NCI-H1092 treated with DMSO at 0.1 percent for 48 hours (cell line): Measurements from ENCODE around the gene ASIC2.

Experiments used
- DNase-seq: peaks from one replicate; lab custom pipeline; 2025; lab: John Stamatoyannopoulos, UW

The ASIC2 gene

DNA sequence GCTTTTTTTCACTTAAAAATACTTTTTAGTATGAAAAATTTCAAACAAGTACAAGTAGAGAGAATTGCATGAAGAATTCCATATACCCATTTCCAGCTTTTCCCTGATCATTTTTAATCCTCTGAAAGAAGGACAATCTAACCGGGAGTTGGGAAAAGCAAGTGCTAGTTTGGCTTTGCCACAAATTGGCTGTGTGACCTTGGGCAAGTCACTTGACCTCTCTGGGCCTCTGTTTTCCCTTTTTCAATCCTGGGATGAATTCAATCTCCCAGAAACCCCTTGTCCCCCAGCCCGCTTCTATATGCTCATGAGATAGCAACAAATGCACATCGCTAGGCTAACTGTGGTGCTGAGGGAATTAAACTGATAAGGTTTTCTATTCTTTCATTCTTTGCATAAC, 49.4 kb downstream of the ASIC2 start:
- DNase-seq: no peak

GRCh38 chr17:33242375-33243124, 50.5 kb downstream of the ASIC2 start:
- no peak for DNase-seq

DNA sequence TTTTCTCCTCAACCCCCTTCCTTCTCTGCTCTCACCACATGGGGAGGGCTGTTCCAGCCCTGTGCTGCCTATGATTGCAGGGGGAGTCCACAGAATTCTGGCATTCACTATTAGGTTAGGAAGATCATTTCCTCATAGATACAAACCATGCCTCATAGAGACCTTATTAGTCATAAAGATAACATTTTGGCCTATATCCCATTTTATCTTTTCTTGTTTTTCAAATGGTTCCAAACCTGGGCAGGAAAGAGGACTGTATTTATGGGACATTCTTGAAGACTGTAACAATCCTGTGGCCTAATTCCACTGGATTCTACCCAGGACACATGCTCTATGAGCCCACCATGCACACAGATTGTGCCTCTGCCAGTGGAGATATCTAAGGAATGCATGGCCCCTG, 51.7 kb downstream of the ASIC2 start:
- no peak for DNase-seq

DNA sequence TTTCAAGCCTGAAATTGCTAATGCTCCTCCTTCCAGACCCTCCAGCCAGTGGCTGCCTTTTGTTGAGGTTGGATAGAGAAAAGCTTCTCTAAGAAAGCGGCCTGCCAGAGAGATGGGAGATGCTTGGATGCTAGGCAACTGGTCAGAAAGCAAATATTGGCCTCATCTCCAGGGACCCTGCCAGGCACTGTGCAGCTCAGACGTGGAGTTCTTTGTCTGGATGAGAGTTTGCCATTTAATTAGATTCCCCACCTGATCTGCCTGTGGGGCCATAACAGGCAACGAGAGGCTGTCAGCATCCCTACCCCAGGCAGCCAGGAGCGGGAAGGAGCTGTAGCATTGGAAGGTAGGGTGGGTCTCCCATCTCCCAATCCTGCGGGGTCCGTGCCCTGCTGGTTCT, 52.7 kb downstream of the ASIC2 start:
- DNase-seq: peak; percentile 46

- no peak for DNase-seq
Measured at GRCh38 chr17:33239702-33240101, 53.4 kb downstream of the ASIC2 start.

DNA sequence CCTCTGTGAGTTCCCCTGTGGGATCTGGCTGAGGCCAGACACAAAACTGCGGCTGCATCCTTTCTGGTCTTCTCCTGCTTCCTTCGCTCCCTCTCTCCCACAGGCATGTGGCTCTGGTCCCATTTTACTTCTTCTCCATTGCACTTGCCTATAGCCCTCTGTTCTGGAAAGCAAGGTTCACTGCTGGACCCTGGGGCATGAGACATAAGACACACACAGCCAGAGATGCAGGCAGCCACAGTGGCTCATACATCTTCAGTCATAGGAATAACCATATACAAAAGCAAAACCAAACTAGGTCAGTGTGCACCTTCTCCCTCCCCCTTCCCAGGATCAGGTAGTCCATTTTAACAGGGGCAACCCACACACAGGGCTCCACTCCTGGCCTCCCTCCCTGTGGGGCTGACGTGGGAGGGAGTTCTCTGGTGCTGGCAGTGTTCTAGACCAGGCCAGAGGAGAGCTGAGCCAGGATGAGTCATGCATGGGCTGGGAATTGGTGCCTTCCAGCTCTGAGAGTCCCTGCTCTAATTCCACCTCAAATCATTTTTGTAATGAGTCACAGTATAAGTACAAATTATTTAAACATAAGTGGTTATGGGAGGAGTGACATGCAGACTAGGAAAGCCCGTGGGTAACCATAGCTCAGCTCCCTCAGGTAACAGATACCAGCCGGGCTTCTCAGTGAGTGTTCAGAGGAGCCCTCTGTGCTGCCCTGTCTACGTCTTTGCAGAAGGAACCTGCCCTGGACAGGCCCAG, 58.0 kb downstream of the ASIC2 start:
- no peak for DNase-seq

GRCh38 chr17:33234233-33234632, 58.9 kb downstream of the ASIC2 start:
- DNase-seq: no peak

GRCh38 chr17:33233811-33234177, 59.3 kb downstream of the ASIC2 start:
- DNase-seq: no peak

GRCh38 chr17:33229499-33229898, 63.6 kb downstream of the ASIC2 start:
- DNase-seq: no peak

DNA sequence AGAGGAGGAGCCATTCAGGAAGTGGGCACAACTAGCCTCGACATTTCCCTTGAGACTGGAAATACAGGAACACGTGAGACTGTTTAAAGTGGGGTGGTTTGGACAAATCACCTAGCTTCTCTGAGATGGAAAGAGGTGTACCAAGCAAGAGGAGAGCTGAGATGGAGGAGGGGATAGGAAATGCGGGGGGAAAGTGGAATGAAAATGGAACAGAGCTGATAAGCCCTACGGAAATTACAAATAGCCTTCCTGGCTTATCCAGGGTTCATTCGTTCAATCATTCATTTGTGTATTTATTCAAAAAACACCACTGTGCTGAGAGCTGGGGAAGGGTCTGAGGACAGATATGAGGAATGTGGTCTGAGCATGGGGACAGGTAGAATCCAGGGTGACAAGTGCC, 64.1 kb downstream of the ASIC2 start:
- no peak for DNase-seq

DNA sequence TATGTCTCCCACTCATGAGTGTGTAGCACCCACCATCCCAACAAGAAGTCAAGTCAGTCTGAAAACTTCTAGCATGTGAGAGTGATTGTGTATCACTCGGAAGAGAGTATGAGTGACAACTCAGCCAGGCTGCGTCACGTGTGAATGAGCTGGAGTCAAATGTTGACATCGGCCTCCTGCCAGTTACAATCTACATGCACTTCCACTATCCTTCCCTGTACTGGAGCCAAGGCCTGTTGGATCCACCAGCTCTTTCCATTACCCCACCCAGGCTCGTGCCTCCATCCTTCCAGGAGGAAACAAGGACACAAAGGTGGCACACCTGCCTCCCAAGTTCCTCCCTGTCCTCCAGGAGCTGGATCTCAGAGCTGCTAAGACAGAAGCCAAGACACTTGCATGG, 64.5 kb downstream of the ASIC2 start:
- DNase-seq: no peak

- DNase-seq: no peak
Measured at GRCh38 chr17:33227911-33228310, 65.2 kb downstream of the ASIC2 start.

GRCh38 chr17:33225994-33226393, 67.1 kb downstream of the ASIC2 start:
- DNase-seq: no peak

DNA sequence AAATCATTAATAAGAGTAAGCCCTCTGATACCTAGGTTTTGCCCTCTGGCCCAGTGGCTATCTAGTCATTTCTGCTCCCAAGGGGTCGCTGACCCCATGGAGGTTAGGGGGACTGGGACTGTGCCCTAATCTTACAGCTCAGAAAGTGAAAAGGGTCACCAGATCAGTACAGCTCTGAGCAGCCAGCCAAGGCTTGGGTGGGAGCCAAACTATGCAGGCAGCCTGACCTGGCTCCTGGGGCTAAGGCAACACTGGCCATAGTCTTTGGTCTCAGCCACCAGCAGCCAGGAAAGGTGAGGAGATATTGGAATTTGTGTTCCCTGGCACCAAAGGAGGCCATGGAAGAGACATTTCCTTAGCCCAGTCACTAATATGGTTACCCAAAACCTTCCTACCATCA, 67.6 kb downstream of the ASIC2 start:
- DNase-seq: no peak

DNA sequence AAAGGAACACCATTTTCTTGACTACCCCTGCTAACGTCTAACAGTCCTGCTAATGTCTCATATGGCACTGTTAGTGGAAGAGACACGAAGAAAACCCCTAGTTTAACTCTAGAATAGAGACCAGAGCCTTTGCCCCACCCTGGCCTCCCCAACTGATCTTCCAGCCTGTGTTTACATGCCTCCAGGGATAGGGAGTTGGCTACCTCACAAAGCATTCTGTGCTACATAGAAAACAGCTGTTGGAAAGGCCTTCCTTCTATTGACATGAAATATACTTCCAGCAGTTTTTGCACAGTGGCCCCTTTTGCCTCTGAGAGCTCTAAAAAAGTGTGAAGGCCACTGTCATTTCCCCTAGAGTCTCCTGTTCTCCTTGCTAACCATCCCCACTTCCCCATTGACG, 73.1 kb downstream of the ASIC2 start:
- DNase-seq: no peak

DNA sequence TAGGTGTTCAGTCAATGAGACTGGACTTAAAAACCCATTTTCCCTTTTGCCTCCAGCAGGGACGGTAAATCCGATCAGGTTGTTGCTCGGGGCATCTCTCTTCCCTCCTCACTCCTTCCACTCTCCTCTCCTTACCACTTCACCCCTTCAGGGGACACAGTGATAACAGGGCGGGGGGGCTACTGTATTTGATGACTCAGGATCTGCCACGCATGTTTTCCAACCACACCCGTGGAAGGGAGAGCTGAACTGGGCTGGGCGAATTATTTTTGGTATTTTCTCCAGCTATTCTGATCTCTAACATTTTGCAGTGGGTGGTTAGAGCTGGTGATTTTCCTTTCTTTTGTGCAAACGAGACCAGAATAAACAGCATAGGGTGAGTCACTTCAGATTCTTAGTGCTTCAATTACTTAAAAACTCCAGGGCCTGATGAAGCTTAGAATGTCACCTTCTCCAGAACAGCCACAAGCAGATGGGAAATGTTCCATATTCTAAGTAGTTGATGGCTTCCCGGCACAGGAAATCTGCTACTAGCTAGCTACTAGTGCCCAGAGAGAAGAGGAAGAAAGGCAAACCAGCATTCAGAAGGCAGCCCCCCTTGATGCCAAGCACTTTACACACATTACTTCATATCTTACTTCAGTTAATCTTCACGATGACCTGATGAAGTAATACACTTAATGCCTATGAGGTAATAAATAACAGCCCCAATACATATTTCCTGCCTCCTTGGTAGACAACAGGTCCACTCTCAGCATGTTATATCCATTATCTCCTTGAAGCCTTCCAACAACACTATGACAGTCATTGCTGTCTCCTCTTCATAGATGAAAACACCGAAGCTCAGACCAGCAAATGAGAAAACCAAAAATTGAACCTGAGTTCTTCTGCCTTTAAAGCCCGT, 74.1 kb downstream of the ASIC2 start:
- DNase-seq: no peak

GRCh38 chr17:33217891-33218290, 75.2 kb downstream of the ASIC2 start:
- no peak for DNase-seq

DNA sequence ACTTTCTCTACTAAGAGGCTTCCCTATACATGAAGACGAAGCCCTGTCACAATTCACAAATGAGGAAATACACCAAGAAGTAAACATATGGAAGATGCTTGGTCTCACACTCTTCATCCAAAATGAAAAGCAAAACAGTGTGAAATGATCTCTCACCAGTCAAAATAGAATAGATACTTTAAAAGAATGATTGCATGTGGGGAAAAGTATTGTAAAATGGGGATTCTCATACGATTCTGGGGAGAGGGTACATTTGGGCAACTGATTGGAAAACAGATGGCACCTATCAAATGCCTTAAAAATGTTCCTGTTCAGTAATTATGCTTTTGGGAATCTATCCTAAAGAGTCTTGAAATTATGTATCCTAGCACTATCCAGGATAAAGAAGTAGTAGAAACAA, 78.1 kb downstream of the ASIC2 start:
- no peak for DNase-seq

GRCh38 chr17:33210285-33210684, 82.8 kb downstream of the ASIC2 start:
- no peak for DNase-seq

DNA sequence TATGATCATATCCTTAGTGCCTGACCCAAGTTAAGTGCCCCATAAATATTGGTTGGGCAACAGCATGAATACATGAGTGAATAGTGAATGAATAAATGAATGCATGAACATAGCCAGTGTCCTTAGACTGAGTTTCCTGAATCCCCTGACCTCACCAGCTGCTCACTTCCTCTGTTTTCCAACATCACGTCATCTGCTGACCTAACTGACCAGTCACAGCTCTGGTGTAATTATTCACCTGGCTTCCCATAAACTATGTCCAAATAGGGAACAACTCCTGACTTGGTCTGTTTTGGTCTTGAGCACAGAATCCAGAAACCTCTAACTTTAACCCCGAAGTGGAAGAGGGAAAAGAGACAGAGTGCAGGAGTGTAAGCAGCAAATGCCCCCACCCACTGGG, 83.4 kb downstream of the ASIC2 start:
- no peak for DNase-seq

GRCh38 chr17:33207231-33207630, 85.9 kb downstream of the ASIC2 start:
- DNase-seq: no peak

DNA sequence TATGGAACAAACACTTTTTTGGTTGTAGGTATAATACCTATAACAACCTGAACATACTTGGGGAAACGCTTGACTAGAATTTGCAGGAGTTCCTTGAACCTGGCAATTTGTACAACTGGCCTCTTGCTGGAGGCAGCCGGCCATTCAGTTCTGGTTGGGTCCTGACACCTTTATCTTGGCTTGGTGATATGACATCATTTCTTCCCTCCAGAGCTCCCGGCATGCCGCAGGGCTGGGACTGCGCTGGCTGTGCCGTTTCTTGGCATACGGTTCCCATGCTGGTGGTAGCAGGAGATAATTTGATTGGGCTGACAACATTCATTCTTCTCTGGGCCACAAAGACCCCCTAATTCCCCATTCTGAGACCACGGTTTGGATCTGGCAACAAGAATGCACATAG, 87.5 kb downstream of the ASIC2 start:
- DNase-seq: no peak

- no peak for DNase-seq
Measured at GRCh38 chr17:33204701-33205100, 88.4 kb downstream of the ASIC2 start.
